ENCODE measurements around the gene SMC1B.

- TF ChIP-seq CTCF (conservative IDR thresholded peaks at IDR 0.05; ENCODE audit: low read depth in 2 of 2) (no peak), JUNB (IDR thresholded peaks at IDR 0.05; ENCODE audit: unreplicated experiment) (no peak)
Measured at GRCh38 chr22:45453764-45454163, 40.4 kb upstream of the SMC1B start.
